DMS 273 (cell line): ENCODE data around the gene CPB1.
A peak's percentile ranks its signal among the peaks of the same experiment; 100 is the strongest.
"Not testable (repeated sequence)": the region's sequence is repeated elsewhere in the genome, so short reads cannot be mapped to it uniquely, and the experiment has no call there.

Experiments
- DNase-seq: peaks from one replicate; lab custom pipeline; 2025; ENCODE audit not compliant: unreplicated experiment; lab: John Stamatoyannopoulos, UW

CPB1 gene

DNA sequence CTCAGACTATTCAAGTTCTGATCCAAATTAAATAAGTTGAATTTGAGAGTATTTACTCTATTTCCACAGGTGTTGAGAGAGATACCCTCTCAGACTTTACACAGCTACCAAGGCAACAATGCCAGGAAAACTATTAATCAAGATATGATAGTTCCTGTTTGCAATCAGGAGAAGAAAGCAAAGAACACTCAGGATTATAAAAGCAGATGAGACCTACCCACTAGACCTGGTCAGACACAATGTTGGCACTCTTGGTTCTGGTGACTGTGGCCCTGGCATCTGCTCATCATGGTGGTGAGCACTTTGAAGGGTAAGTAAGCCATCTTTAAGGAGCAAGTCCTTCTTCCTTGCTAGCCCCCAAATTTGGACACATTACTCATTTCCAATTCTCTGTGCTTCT, at the start of gene CPB1:
Gene CPB1 (plus strand): TSS at position 227 of the 400 bp plus-strand sequence. CDS start 13 bp downstream, at position 240.
- DNase-seq = no peak

DNA sequence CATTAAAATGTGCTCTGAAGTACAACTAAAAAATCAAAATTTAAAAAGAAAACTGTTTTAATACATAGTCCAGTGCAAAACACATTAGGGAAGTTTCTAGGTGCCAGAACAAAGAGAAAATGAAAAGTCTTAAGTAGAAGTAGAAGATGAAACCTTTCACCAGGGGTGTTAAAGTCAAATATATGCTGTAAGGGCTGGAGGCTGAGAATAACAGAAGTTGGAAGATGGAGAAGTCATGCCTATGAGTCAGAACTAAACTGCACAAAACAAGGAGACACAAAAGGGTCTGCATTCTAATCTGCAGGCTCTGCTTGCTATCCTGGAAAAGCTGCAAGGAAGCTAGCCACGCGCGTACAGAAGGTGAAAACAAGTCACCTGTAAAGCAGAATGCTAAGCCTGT, 48.7 kb upstream of the CPB1 start:
- no peak for DNase-seq

DNA sequence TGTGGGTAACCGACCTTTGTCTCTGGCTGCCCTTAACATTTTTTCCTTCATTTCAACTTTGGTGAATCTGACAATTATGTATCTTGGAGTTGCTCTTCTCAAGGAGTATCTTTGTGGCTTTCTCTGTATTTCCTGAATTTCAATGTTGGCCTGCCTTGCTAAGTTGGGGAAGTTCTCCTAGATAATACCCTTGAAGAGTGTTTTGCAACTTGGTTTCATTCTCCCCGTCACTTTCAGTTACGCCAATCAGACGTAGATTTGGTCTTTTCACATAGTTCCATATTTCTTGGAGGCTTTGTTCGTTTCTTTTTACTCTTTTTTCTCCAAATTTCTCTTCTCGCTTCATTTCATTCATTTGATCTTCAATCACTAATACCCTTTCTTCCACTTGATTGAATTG, 42.6 kb upstream of the CPB1 start:
- not testable (repeated sequence) for DNase-seq

DNA sequence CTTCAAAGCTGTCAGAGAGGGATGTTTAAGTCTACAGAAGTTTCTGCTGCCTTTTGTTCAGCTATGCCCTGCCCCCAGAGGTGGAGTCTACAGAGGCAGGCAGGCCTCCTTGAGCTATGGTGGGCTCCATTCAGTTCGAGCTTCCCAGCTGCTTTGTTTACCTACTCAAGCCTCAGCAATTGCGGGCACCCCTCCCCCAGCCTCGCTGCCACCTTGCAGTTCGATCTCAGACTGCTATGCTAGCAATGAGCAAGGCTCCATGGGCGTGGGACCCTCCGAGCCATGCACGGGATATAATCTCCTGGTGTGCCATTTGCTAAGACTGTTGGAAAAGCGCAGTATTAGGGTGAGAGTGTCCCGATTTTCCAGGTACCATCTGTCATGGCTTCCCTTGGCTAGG, 41.5 kb upstream of the CPB1 start:
- not testable (repeated sequence) for DNase-seq

DNA sequence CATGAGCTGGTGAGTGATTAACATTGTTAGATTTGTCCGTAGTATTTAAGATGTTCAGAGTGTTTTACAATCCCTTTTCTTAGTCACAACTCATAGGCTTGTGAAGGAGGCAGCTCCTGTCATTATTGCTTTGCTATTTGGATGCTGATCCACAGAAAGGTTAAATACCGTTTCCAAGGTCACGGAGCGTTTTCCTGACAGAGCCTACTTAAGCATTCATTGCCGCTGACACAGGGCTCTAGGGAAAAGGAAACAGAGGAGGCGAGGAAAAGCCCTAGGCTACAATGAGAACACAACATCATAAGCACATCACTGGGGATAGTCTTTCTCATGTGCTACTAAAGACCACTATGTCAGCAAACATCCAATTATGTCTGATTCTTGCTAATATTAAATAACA, 38.5 kb upstream of the CPB1 start:
- no peak for DNase-seq

DNA sequence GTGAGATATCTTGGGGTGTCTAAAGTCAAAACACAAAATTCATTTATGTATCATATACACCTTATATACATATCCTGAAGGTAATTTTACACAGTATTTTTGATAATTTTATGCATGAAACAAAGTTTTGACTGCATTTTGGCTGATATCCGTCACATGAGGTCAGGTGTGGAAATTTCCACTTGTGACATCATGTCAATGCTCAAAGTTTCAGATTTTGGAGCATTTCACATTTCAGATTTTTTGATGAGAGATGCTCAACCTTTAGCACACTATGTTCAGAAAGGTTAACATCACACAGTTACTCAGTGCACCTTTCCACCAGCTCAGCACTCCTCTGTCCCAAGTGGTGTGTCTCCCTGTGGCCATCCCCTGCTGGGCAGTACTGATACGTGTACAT, 37.7 kb upstream of the CPB1 start:
- DNase-seq = no peak

DNA sequence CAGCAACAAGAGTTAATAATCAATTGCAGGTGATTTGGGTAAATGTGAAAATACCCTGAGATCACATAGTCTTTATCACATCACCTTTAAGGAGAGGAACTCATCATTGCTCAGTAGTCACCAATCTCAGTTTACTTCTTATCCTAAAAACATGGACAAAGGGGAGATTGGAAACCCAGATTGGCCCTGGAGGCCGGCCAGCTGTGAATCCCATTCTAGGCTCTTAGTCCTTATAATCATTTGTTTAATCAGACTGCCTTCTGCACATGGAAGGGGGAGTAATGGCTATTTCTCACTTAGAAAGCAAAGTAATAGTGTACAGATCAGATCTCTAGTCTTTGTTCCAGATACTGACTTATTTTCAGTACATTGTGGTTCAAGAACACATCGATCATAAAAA, 37.2 kb upstream of the CPB1 start:
- no peak for DNase-seq

DNA sequence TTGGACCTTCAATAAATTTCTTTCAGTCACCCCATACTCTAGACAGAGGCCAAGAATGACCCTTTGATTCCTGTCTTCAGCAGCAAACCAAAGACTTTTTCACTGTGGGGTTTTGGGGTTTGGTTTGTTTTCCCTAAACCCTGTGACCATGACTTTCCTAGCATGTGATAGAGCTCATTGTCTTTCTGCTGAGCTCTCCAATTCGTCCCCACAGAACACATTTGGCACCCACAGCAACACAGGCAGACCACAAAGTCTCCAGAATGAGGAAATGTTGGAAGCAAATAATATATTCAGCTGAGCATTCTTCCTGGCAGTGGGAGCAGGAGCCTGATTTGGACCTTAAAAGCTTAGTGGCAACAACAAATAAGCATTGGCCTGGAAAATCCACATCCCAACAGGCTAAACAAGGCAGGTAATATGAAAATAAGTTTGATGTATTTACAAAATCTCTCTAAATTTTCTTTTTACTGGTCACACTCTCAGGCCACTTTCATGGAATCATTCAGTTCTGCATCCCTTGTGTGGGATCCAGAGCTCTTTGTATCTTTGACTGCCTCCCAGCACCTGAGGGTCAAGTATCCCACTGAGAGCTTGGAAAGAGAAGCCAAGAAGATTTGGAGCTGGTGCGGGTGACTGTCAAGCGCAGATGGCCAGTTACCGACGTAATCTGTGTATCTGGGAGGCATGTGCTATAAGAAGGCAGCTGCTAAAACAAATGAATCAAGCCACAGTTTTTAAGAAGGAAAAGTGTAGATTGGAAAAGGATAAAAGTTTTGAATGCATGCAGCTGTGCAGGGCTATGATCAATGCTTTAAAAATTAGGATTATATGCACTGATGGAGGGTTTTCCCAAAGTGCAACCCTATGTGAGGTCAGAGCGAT, 36.5 kb upstream of the CPB1 start:
- peak; percentile 67 for DNase-seq

DNA sequence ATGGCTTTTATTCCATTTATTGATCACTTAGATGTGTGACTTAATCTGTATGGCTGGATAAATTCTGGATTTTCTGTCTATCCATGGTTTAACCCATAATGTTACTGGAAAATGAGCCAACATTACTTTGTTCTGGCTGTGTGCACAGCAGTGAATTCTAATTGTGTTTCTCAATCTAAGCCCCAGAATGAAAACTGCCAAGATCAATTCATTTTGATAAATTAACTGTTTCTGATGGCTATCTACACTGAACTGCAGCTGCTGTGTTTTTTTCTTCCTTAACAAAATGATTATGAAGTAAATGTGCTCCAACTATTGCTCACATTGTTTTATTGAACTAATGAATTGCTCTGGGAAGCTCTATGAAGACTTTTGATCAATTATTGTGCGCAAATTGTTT, 35.7 kb upstream of the CPB1 start:
- no peak for DNase-seq

DNA sequence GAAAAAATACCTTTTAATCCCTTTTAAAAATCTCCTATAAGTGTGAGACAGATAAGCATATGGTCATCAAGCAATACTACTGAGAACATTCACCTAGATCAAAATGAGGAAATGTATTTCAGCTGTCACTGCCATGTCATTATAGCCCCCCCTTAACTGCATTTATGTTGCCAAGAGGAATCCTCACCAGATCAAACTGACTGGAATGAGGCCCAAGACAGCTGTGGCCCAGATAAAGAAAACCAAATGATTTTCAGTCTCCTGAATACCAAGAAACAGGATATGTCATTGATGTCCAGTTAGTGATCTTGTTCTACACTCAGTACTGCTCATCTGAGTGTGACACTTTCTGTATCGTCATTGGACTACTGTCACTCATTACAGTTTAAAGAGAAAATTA, 35.1 kb upstream of the CPB1 start:
- DNase-seq = no peak

DNA sequence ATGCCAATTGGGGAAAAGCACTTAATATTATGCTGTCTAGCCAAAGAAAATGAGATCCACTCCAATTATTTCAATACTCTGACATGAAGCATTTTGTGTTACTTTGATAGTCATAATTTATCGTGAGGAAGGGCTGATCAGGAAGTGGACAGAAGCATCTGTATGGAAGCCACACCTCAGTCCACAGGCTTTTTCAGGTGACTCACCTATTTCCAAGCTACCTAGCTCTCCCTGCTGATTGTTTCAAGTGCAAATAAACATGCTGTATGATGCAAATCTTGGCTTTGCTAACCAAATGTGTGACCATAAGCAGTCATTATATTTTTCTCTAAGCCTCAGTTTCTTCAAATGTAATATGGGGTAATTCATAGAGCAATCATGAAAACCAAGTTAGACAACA, 30.8 kb upstream of the CPB1 start:
- DNase-seq = no peak

DNA sequence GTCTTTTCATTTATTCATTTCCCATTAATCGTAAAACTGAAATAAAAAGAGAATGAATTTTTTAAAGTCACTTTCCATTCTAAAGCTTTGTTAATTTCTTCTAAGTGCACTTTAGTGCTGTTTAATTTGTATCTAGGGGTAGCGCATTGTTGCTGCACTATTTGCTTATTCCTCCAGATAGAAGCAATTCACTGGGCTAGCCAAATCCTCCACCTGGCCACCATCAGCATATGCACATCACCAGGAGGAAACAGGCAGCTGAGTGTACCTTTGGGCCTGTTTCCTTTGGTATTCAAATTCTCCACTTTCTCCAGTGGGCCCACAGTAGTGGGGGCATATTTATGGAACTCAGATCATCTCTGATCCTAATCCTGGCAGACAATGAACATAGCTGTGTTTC, 29.8 kb upstream of the CPB1 start:
- DNase-seq = no peak

DNA sequence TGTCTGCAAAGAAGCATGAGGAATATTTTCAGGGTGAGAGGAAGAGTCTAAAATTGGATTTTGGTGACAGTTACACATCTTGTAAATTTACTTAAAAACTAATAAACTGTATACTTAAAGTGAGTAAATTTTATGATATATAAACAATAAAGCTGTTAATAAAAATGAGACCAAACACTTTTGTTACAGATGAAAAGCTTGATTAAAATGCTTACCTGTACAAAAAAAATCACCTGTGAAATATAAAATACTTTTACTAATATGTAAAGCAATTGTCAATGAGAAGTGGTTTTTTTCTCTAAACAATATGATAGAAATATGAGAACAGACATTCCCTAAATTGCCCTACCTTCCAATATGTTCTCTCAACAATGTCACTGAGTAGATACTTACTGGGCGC, 27.2 kb upstream of the CPB1 start:
- no peak for DNase-seq

DNA sequence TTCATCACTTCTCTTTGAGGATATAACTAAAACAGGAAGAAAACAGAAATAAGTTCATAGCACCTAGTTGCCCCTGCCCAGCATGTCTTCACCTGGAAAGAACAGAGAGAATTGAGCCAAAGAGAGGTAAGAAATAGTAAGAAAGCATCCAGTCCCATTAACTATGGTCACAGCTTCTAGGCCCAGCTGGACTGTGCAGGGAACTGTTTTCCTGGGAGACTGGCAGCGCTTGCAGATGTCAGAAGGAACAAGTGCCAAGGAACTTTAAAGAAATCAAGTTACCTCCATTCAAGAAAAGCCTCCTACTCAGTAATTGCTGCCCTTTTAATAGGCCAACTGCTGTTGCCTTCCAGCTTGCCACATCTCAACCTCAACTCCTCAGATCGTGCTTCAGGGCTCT, 17.8 kb upstream of the CPB1 start:
- DNase-seq = peak; percentile 69

DNA sequence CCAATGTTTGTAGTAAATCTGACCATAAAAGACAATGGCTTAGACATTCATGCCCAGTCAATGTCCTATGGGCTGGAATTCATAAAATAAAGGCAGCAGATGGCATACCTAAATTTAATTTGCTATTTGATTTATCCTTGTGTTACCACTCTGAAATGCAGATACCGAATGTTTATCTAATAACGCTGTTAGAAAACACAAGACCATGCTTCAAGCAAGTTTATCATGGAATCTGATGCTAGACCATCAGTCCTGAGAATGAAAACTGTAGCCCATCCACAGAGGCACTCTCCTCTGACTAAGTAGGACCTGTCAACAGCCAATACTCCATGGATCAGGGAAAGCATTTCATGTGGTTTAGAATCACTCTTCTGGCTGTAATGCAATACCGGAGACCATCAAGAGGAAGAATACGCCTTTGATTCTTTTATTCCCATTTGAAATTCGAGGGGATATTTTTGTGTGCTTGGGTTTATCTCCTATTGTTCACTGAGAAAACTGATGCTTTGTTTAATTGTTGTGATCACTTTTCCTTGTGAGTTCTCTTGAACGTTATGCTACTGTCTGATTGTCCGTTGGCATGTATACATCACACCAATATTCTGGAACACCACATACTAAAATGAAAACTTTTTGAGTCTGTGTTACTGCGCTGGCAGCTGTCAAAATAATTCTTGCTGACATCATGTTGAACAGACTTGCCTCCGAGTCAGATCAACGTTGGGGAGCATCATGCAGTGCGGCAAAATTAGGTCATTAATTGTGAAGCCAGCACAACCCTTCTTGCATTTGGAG, 12.1 kb upstream of the CPB1 start:
- peak; percentile 51 for DNase-seq

DNA sequence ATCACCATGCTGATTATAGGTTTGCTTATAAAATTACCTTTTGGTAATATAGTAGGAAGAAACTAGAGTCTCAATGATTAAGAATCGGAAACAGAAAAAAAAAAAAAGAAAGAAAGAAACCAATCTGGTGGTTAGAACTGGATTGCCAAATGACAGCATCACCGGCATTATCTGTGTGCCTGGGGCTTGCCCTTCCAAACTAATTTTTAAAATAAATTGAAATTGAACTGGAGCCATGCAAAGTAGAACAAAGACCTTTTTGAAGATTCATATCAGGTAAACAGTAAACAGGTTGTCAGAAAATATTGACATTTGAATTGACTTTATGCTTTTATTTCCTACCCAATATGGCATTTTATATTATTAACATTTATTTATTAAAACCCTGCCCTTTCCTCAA, 11.2 kb upstream of the CPB1 start:
- no peak for DNase-seq

DNA sequence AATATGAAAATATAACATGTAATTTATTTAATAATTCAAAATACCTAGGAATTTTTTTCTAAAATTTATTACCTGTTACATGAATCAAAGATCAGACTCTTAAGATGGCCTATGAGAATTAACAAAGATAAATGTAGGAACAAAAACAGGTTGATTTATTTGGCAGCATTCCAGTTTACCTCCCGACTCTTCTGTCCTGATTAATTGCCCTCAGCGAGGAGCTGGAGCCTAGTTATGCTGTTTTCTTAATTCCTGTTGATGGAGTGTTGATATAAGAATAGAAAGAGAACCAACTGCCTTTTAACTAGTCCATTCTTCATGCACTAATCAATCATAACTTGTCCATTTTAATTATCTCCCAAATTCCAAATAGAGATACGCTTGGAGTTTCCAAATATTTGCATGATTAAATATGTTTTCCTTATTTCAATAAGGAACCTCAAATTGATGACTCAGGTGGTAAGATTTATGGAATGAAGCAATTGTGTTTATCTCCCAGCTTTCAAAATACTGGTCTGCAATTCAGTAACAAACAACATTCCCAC, 10.6 kb upstream of the CPB1 start:
- DNase-seq = peak; percentile 41

DNA sequence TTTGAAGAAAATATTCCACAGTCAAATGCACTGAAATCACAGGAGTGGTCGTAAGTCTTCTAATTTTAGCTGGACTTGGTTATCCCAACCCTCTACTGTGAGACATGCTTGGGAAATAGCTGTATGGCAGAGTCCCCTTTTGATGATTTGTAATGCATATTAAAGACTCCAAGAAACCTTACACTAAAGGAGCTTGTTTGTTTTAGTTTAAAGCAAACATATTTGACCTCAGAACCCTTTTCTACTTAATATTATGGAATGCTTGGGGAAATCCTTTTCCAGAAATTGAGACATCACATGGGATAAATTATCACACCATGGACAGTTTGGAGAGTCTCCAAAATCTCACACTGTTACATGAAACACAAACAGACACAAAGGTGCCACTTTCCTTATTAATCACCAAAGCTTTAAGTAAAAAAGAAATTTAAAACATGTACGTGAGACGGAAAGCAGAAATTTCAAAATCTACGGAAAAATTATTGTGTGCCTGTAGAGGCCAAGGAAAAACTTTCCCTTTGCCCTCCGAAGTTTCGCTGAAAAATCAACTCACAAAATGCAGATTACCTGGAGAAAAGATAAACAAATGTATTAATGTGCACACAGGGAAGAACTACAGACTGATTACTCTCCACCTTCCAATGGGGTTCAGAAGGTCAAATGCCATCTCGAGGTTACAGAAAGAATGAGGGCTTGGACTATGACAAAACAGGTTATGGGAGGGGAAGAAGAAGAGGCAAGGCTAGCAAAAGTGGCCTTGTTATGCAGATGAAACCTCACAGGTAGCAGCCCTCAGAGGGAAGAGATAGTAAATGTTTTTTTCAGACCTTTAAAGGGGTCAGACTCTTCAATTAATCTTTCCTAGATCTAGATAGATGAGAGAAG, 7.0 kb upstream of the CPB1 start:
- no peak for DNase-seq

DNA sequence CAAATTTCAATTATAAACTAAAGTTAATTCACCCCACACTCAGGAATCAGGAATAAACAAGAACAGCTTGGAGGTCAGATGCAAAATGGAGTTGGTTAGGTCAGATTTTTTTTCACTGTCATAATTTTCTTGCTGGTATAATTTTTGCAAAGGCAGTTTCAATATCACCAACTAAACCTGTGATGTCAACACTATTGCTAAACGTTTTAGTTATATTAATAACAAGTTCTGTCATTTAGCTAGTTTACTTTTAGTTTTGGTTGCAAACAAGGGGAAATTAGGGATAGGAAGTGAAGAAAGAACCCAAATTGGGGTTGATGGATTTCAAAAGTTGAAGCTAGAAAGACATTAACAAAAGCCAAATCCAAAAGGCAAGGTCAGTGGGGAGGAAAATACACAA, 4.6 kb upstream of the CPB1 start:
- DNase-seq = no peak

DNA sequence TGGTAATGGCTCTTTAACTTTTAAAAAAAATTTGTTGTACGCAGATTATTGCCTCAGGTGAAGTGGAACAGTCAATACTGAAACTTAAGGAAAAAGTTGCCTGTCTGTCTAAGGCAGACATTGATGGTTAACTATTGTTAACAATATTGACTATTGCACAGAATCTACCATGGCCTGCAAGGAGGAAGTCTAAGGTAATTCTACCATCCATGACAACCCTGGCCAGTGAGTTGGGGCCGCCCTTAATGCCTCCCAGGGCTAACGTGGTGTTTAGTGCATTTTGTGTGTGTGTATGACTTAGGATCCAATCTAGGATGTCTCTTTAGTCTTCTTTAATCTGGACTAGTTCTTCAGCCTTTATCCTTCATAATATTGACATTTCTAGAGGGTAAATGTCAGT, 2.1 kb upstream of the CPB1 start:
- no peak for DNase-seq

DNA sequence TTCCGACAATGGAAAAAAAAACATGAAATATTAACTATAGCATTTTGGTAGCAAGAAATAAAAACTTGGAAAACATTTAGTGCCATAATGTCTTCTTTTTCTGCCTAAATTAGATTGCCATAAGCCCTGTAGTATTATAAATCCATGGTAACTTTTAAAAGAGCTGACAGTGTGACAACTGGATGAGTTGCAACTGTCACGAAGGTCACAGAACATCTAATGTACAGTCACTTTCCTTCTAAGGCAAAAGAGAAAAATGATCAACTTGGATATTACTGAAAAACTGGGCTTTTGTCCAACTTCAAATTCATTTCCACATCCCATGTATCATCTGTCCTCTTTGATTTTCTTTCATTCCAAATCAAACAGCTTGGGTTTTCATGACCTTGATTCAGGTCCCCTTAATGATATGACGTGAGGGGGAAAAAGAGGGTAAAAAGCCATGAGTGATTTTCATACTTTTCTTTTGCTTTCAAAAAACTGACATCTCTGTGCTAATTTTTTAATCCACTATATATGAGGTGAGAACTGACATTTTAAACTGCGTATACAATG, 602 bp downstream of the CPB1 start:
- no peak for DNase-seq
